H1 (cell line): ENCODE results near the gene ZC3H14. TPM values are rescaled to one million over a fixed set of nuclear protein-coding genes. Genes with fewer than 3 reads are reported as not detected.

Experiments used
- CTCF ChIA-PET: fragments of 300-600 bp; sonication (Branson Sonifier 250); formaldehyde crosslinking; loops from one replicate; lab custom pipeline; 2021; ENCODE audit not compliant: partially characterized antibody; lab: Charles Lee
- POLR2A ChIA-PET: fragments of 300-600 bp; sonication (Branson Sonifier 250); formaldehyde crosslinking; loops from one replicate; lab custom pipeline; 2021; ENCODE audit warnings: inconsistent platforms; ENCODE audit not compliant: partially characterized antibody; lab: Charles Lee
- DNase-seq, 2 experiments: peaks; one replicate each; pipeline versions ENCODE4 v3.0.0 to v3.0.0-alpha.2; 2010 to 2022; ENCODE audit warnings: low spot score in 2 of 2, low read depth in 1 of 2, mixed read lengths in 1 of 2
- FAIRE-seq: peaks from 2 replicates; lab custom pipeline; 2011; peaks lifted over from hg19 to GRCh38; lab: Jason Lieb, UNC
- H2AFZ ChIP-seq: 2 replicates; pipeline ENCODE4 v1.8.1; 2012; ENCODE audit warnings: low read length, inconsistent platforms
- H2AK5ac ChIP-seq: 2 replicates; pipeline ENCODE4 v1.6.1; 2013; ENCODE audit warnings: low read depth, low read length
- H2BK120ac ChIP-seq: replicated peaks from 2 replicates; pipeline ENCODE3; 2013; ENCODE audit warnings: low read depth, low read length, inconsistent platforms
- H2BK12ac ChIP-seq: 2 replicates; pipeline ENCODE4 v1.6.1; 2013; ENCODE audit warnings: low read depth, low read length
- H2BK15ac ChIP-seq: 2 replicates; pipeline ENCODE4 v1.6.1; 2013; ENCODE audit warnings: low read length
- H2BK20ac ChIP-seq: 2 replicates; pipeline ENCODE4 v1.6.1; 2013; ENCODE audit warnings: low read length
- H2BK5ac ChIP-seq: 2 replicates; pipeline ENCODE4 v1.6.1; 2013; ENCODE audit warnings: low read depth, low read length
- H3K14ac ChIP-seq: 2 replicates; pipeline ENCODE4 v1.6.1; 2013; ENCODE audit warnings: inconsistent platforms; ENCODE audit not compliant: insufficient read length
- H3K18ac ChIP-seq: 2 replicates; pipeline ENCODE4 v1.6.1; 2013; ENCODE audit warnings: low read length; ENCODE audit errors: extremely low read depth
- H3K23ac ChIP-seq: 2 replicates; pipeline ENCODE4 v1.6.1; 2013; ENCODE audit warnings: inconsistent platforms; ENCODE audit not compliant: insufficient read length
- H3K23me2 ChIP-seq: 2 replicates; pipeline ENCODE4 v1.6.1; 2013; ENCODE audit warnings: low read depth, low read length
- H3K27ac ChIP-seq: 2 replicates; pipeline ENCODE4 v1.6.1; 2011; ENCODE audit warnings: low read depth, low read length, inconsistent platforms
- H3K27me3 ChIP-seq, 4 experiments: replicated peaks in 1 of 4; 1 replicate in 1 of 4; 2 replicates in 3 of 4; pipeline versions ENCODE4 v1.6.1 to v1.8.1; 2011 to 2013; ENCODE audit warnings: low read length in 3 of 4, mild to moderate bottlenecking in 3 of 4, inconsistent platforms in 2 of 4, mixed read lengths in 2 of 4, moderate library complexity in 1 of 4; ENCODE audit not compliant: control insufficient read depth in 3 of 4, insufficient read depth in 3 of 4; ENCODE audit errors: extremely low read depth in 1 of 4
- H3K36me3 ChIP-seq, 4 experiments: 2 replicates each; pipeline versions ENCODE4 v1.6.1 to v1.8.1; 2011 to 2013; ENCODE audit warnings: mild to moderate bottlenecking in 4 of 4, low read length in 3 of 4, moderate library complexity in 2 of 4, control low read depth in 1 of 4, inconsistent platforms in 1 of 4; ENCODE audit not compliant: insufficient read depth in 4 of 4, control insufficient read depth in 2 of 4
- H3K4ac ChIP-seq: replicated peaks from 2 replicates; pipeline ENCODE3; 2013; ENCODE audit warnings: low read length, low read depth, mixed read lengths, inconsistent platforms; ENCODE audit not compliant: insufficient read length
- H3K4me1 ChIP-seq, 4 experiments: replicated peaks in 1 of 4; 1 replicate in 1 of 4; 2 replicates in 3 of 4; pipeline versions ENCODE4 v1.6.1 to v1.8.1; 2011 to 2013; ENCODE audit warnings: low read length in 3 of 4, inconsistent platforms in 2 of 4, mixed read lengths in 1 of 4; ENCODE audit not compliant: insufficient read depth in 4 of 4, control insufficient read depth in 3 of 4
- H3K4me2 ChIP-seq, 2 experiments: 2 replicates each; pipeline versions ENCODE4 v1.6.1 to v1.8.1; 2011 to 2013; ENCODE audit warnings: low read depth in 2 of 2, low read length in 2 of 2, control low read depth in 1 of 2, inconsistent platforms in 1 of 2, mild to moderate bottlenecking in 1 of 2; ENCODE audit not compliant: insufficient read depth in 1 of 2
- H3K4me3 ChIP-seq, 4 experiments: fragments of 200-600, 300-600 bp in 1 of 4; sonication (generic), shearing (Covaris generic), sonication (Bioruptor Twin) in 1 of 4; 2 replicates each; pipeline versions ENCODE4 v1.5.1 to v1.8.1; 2011 to 2016; ENCODE audit warnings: low read length in 4 of 4, low read depth in 3 of 4, control low read depth in 2 of 4, inconsistent platforms in 2 of 4, mild to moderate bottlenecking in 2 of 4, mixed read lengths in 1 of 4, moderate library complexity in 1 of 4; ENCODE audit not compliant: insufficient read depth in 2 of 4; ENCODE audit errors: extremely low read depth in 1 of 4
- H3K56ac ChIP-seq: replicated peaks from 2 replicates; pipeline ENCODE3; 2013; ENCODE audit warnings: low read depth, mild to moderate bottlenecking, mixed read lengths, low read length, inconsistent platforms; ENCODE audit not compliant: insufficient read length
- H3K79me1 ChIP-seq: 2 replicates; pipeline ENCODE4 v1.6.1; 2013; ENCODE audit warnings: low read depth, low read length, control low read depth
- H3K79me2 ChIP-seq, 2 experiments: 2 replicates each; pipeline versions ENCODE4 v1.6.1 to v1.8.1; 2012 to 2013; ENCODE audit warnings: low read length in 2 of 2, mild to moderate bottlenecking in 2 of 2, inconsistent platforms in 1 of 2; ENCODE audit not compliant: insufficient read depth in 2 of 2, control insufficient read depth in 1 of 2
- H3K9ac ChIP-seq, 4 experiments: replicated peaks in 1 of 4; 1 replicate in 1 of 4; 2 replicates in 3 of 4; pipeline versions ENCODE4 v1.6.1 to v1.8.1; 2011 to 2013; ENCODE audit warnings: low read depth in 3 of 4, low read length in 3 of 4, control low read depth in 2 of 4, mild to moderate bottlenecking in 2 of 4, moderate library complexity in 2 of 4, inconsistent platforms in 1 of 4; ENCODE audit errors: extremely low read depth in 1 of 4
- H3K9me3 ChIP-seq, 2 experiments: 2 replicates each; pipeline versions ENCODE4 v1.6.1 to v1.8.1; 2012 to 2013; ENCODE audit warnings: mild to moderate bottlenecking in 2 of 2, moderate library complexity in 2 of 2, control low read depth in 1 of 2, inconsistent platforms in 1 of 2, low read depth in 1 of 2, low read length in 1 of 2, mixed read lengths in 1 of 2; ENCODE audit not compliant: insufficient read depth in 2 of 2
- H4K20me1 ChIP-seq, 2 experiments: replicated peaks in 1 of 2; 2 replicates each; pipeline versions ENCODE3 to v1.8.1; 2011 to 2013; ENCODE audit warnings: inconsistent platforms in 2 of 2, low read length in 2 of 2, mild to moderate bottlenecking in 1 of 2; ENCODE audit not compliant: insufficient read depth in 2 of 2, control insufficient read depth in 1 of 2
- H4K5ac ChIP-seq: 2 replicates; pipeline ENCODE4 v1.6.1; 2013; ENCODE audit warnings: low read length, low read depth, mixed read lengths, inconsistent platforms; ENCODE audit not compliant: insufficient read length
- H4K8ac ChIP-seq: 2 replicates; pipeline ENCODE4 v1.8.0; 2013; ENCODE audit warnings: mild to moderate bottlenecking, moderate library complexity, low read length, inconsistent platforms; ENCODE audit not compliant: insufficient read depth; ENCODE audit errors: extremely low read depth
- H4K91ac ChIP-seq: replicated peaks from 2 replicates; pipeline ENCODE3; 2013; ENCODE audit warnings: low read length, mixed read lengths, inconsistent platforms; ENCODE audit not compliant: insufficient read length
- BRCA1 ChIP-seq: IDR thresholded peaks from 2 replicates; pipeline ENCODE4 v1.6.1; 2012; ENCODE audit warnings: low read depth, low read length, improper control_type of control experiment
- CBX5 ChIP-seq: fragments of 300-800, 300-1000 bp; sonication (generic); IDR thresholded peaks from 2 replicates; pipeline ENCODE4 v1.7.1; 2016; ENCODE audit warnings: antibody characterized with exemption, low read length, low read depth
- FOSL1 ChIP-seq: IDR thresholded peaks from 2 replicates; pipeline ENCODE4 v1.6.1; 2011; ENCODE audit warnings: mild to moderate bottlenecking, low read depth, low read length, moderate library complexity; ENCODE audit not compliant: insufficient read depth
- GABPA ChIP-seq: IDR thresholded peaks from 2 replicates; pipeline ENCODE4 v1.6.1; 2011; ENCODE audit warnings: mild to moderate bottlenecking, low read length, moderate library complexity, borderline replicate concordance; ENCODE audit not compliant: insufficient read depth
- GTF2F1 ChIP-seq: IDR thresholded peaks from 2 replicates; pipeline ENCODE4 v1.6.1; 2012; ENCODE audit warnings: low read depth, low read length, improper control_type of control experiment, borderline replicate concordance
- KDM5A ChIP-seq: fragments of 200-600 bp; IDR thresholded peaks from 2 replicates; pipeline ENCODE4 v1.7.1; 2012; ENCODE audit warnings: mild to moderate bottlenecking, low read length, inconsistent platforms, mixed read lengths
- RXRA ChIP-seq: IDR thresholded peaks from 2 replicates; pipeline ENCODE4 v1.6.1; 2011; ENCODE audit warnings: low read depth, mild to moderate bottlenecking, low read length, moderate library complexity; ENCODE audit not compliant: insufficient read depth
- SP4 ChIP-seq: IDR thresholded peaks from 2 replicates; pipeline ENCODE4 v1.6.1; 2012; ENCODE audit warnings: low read length, inconsistent platforms
- TAF1 ChIP-seq: IDR thresholded peaks from 2 replicates; pipeline ENCODE4 v1.6.1; 2011; ENCODE audit warnings: mild to moderate bottlenecking, low read depth, low read length
- TAF7 ChIP-seq: optimal IDR thresholded peaks from 2 replicates; pipeline ENCODE3; 2011; ENCODE audit warnings: low read depth, mild to moderate bottlenecking, inconsistent platforms, low read length, moderate library complexity, borderline replicate concordance
- TBP ChIP-seq: IDR thresholded peaks from 2 replicates; pipeline ENCODE4 v1.6.1; 2011; ENCODE audit warnings: low read depth, low read length, improper control_type of control experiment
- WGBS, 2 experiments: shearing (Covaris generic) in 1 of 2; methylation state at CpG; one replicate each; pipeline versions ENCODE4 v1.1.6 to v1.1.7; 2013 to 2015; ENCODE audit warnings: low lambda C conversion rate in 2 of 2, mixed read lengths in 2 of 2, inconsistent platforms in 1 of 2, low coverage in 1 of 2, missing lambda C conversion rate in 1 of 2; ENCODE audit not compliant: insufficient replicate concordance in 2 of 2, insufficient coverage in 1 of 2, insufficient read length in 1 of 2; ENCODE audit errors: extremely low coverage in 1 of 2, missing lambda C conversion rate in 1 of 2; 5-methylcytosine and 5-hydroxymethylcytosine counted together
- polyA plus RNA-seq, 7 experiments: library from polyadenylated mRNA; depleted of rRNA in 3 of 7; stranded (reverse) in 5 of 7; unstranded in 2 of 7; fragments of >200 nt in 5 of 7; fragments of 200-250 nt in 2 of 7; gene quantifications; 1 replicate in 5 of 7; 2 replicates in 1 of 7; 4 replicates in 1 of 7; pipeline versions ENCODE4 v1.2.1 to v1.2.3, GENCODE V29; 2011 to 2013; ENCODE audit warnings: missing spikeins in 2 of 7, mixed read lengths in 2 of 7
- total RNA-seq: library from RNA; stranded (reverse); fragmentation: NEBNext Ultra II Directional; extraction: Animal tissue kit (Norgen Biotek cat#: 25700); gene quantifications from 2 replicates; pipeline ENCODE4 v1.2.1, GENCODE V29; 2021
- TF ChIP-seq, protein P1 (sequence below): IDR thresholded peaks from 2 replicates; pipeline ENCODE4 v1.6.1; 2012; ENCODE audit warnings: low read length, inconsistent platforms
- TF ChIP-seq, protein P2 (sequence below): IDR thresholded peaks from 2 replicates; pipeline ENCODE4 v1.6.1; 2012; ENCODE audit warnings: inconsistent platforms

ZC3H14 gene
- total and polyA plus RNA-seq, 2 of the 8 experiments (the other 6 are each of a cell fraction or from before 2014, with no cell fraction given), result 86.0 to 99.1 TPM

DNA sequence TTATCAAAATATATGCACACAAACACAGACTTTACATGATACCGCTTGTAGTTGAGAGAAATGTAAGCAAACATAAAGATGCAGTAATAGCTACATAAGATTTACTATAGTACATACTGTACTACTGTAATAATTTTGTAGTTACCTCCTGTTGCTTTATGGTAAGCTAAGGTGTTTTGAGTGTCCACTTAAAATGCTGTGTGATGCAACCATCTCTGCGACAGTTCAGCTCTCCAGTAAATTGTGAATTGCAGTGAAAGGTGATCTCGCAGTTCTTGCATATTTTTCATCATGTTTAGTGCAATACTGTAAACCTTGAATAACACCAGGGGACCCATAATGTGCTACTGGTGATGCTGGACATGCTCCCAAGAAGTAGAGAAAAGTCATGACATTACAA lies 21.6 kb downstream of the ZC3H14 start:
- H3K23me2 ChIP-seq, result no peaks in the 10 kb centered on the region
- no peak overlapping the region for H3K14ac ChIP-seq
- 92% methylated on average over 3 of the region's 3 CpGs; no CpG with 5 or more reads in 1 of the 2 experiments for WGBS, 2 experiments
- no peak overlapping the region for H4K5ac ChIP-seq
- peaks cover 0 to 3% of the 10 kb centered on the region in 2 experiments for H4K20me1 ChIP-seq
- H3K18ac ChIP-seq, result no peak overlapping the region
- no peaks in the 10 kb centered on the region for H3K9me3 ChIP-seq
- H3K56ac ChIP-seq, result no peak overlapping the region
- H4K8ac ChIP-seq, result no peak overlapping the region
- no peak overlapping the region for H3K4ac ChIP-seq
- H2BK20ac ChIP-seq, result no peak overlapping the region
- no peak overlapping the region for H4K91ac ChIP-seq
- H2AFZ ChIP-seq, result no peak overlapping the region
- H3K4me3 ChIP-seq, result no peak overlapping the region
- no peak overlapping the region for H3K9ac ChIP-seq
- H3K4me1 ChIP-seq, result no peaks in the 10 kb centered on the region
- H3K4me2 ChIP-seq, result no peak overlapping the region
- H2BK15ac ChIP-seq, result no peak overlapping the region
- no peak for FAIRE-seq
- ChIA-PET POLR2A (interaction anchor here (1.1 kb wide), 1 partner anchor 36 kb away, joined by 3 read pairs; no protein-coding TSS in a partner anchor), CTCF (interaction anchor here (0.6 kb wide), 1 partner anchor 571 kb away, joined by 3 read pairs; no protein-coding TSS in a partner anchor)
- H3K27me3 ChIP-seq, result no peaks in the 10 kb centered on the region
- DNase-seq, result no peak
- peaks cover 11 to 76% (median 30%) of the 10 kb centered on the region in 4 experiments; a peak in 7 of 8 replicates for H3K36me3 ChIP-seq
- H2BK120ac ChIP-seq, result no peak overlapping the region
- no peaks in the 10 kb centered on the region for H3K79me2 ChIP-seq
- no peak overlapping the region for H2BK5ac ChIP-seq
- no peak overlapping the region for H2AK5ac ChIP-seq
- H3K27ac ChIP-seq, result no peak overlapping the region
- H3K79me1 ChIP-seq, result no peaks in the 10 kb centered on the region
- no peak overlapping the region for H3K23ac ChIP-seq
- H2BK12ac ChIP-seq, result no peak overlapping the region
- TF ChIP-seq CBX5, result no peak
- no peak for TF ChIP-seq SP4
- TF ChIP-seq KDM5A, result no peak
- TF ChIP-seq GTF2F1, result no peak
- no peak for TF ChIP-seq TBP
- TF ChIP-seq, protein P1, sequence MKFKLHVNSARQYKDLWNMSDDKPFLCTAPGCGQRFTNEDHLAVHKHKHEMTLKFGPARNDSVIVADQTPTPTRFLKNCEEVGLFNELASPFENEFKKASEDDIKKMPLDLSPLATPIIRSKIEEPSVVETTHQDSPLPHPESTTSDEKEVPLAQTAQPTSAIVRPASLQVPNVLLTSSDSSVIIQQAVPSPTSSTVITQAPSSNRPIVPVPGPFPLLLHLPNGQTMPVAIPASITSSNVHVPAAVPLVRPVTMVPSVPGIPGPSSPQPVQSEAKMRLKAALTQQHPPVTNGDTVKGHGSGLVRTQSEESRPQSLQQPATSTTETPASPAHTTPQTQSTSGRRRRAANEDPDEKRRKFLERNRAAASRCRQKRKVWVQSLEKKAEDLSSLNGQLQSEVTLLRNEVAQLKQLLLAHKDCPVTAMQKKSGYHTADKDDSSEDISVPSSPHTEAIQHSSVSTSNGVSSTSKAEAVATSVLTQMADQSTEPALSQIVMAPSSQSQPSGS, result no peak
- no peak for TF ChIP-seq RXRA
- TF ChIP-seq GABPA, result no peak
- TF ChIP-seq, protein P2, sequence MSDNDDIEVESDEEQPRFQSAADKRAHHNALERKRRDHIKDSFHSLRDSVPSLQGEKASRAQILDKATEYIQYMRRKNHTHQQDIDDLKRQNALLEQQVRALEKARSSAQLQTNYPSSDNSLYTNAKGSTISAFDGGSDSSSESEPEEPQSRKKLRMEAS, result no peak
- TF ChIP-seq BRCA1, result no peak
- TF ChIP-seq TAF1, result no peak
- TF ChIP-seq FOSL1, result no peak
- TF ChIP-seq TAF7, result no peak
